HEK293 (cell line): ENCODE measurements around the gene AGAP3.

Experiments used
- CTCF ChIA-PET: fragments of 350-600 bp; formaldehyde crosslinking; extraction: SDS; loops from one replicate; lab custom pipeline; 2021; ENCODE audit warnings: antibody characterized with exemption; lab: Yijun Ruan, JAX
- POLR2A ChIA-PET: fragments of 300-600 bp; formaldehyde crosslinking; extraction: SDS; loops from one replicate; lab custom pipeline; 2020; ENCODE audit warnings: antibody characterized with exemption, inconsistent platforms; lab: Yijun Ruan, JAX
- H3K27ac ChIP-seq: fragments of 200-500 bp; sonication (Bioruptor generic); 2 replicates; pipeline ENCODE4 v1.5.1; 2014; ENCODE audit warnings: low read depth, low read length, control low read depth, inconsistent platforms; ENCODE audit errors: extremely low read depth
- H3K36me3 ChIP-seq, 2 experiments: fragments of 200-500 bp in 1 of 2; sonication (Bioruptor generic) in 1 of 2; 1 replicate in 1 of 2; 2 replicates in 1 of 2; pipeline ENCODE4 v1.5.1; 2014 to 2017; ENCODE audit warnings: inconsistent platforms in 2 of 2, low read length in 2 of 2; ENCODE audit not compliant: control insufficient read depth in 2 of 2, insufficient read depth in 1 of 2
- H3K4me1 ChIP-seq: fragments of 200-500 bp; sonication (Bioruptor generic); 2 replicates; pipeline ENCODE4 v1.5.1; 2014; ENCODE audit warnings: mild to moderate bottlenecking, low read length, inconsistent platforms; ENCODE audit not compliant: control insufficient read depth, insufficient read depth
- H3K4me3 ChIP-seq: 2 replicates; pipeline ENCODE4 v1.5.1; 2011; ENCODE audit warnings: low read depth, mild to moderate bottlenecking, control low read depth, low read length, moderate library complexity
- H3K9me3 ChIP-seq: fragments of 200-500 bp; sonication (Bioruptor generic); 2 replicates; pipeline ENCODE4 v1.5.1; 2014; ENCODE audit warnings: low read depth, low read length, inconsistent platforms; ENCODE audit not compliant: control insufficient read depth, insufficient read depth
- HOXC10 ChIP-seq: sonication (generic); formaldehyde crosslinking; IDR thresholded peaks from 2 replicates; pipeline ENCODE4 v1.8.1; 2023; ENCODE audit warnings: mild to moderate bottlenecking, missing genetic modification reagents
- OVOL3 ChIP-seq: fragments of 450-650 bp; formaldehyde crosslinking; IDR thresholded peaks from 2 replicates; pipeline ENCODE4 v1.5.1; 2016; ENCODE audit warnings: missing biosample characterization, missing genetic modification characterization
- ZNF112 ChIP-seq: fragments of 450-650 bp; formaldehyde crosslinking; IDR thresholded peaks from 2 replicates; pipeline ENCODE4 v1.5.0; 2017; ENCODE audit warnings: missing biosample characterization, missing genetic modification characterization
- ZNF146 ChIP-seq: fragments of 450-650 bp; formaldehyde crosslinking; IDR thresholded peaks from 2 replicates; pipeline ENCODE4 v1.5.1; 2016; ENCODE audit warnings: missing biosample characterization, missing genetic modification characterization
- ZNF16 ChIP-seq: fragments of 450-650 bp; formaldehyde crosslinking; IDR thresholded peaks from 2 replicates; pipeline ENCODE4 v1.5.1; 2016; ENCODE audit warnings: low read depth, missing biosample characterization, missing genetic modification characterization
- ZNF184 ChIP-seq: fragments of 450-650 bp; IDR thresholded peaks from 2 replicates; pipeline ENCODE4 v1.5.1; 2018; ENCODE audit warnings: missing biosample characterization, mild to moderate bottlenecking, missing genetic modification characterization
- ZNF354C ChIP-seq: fragments of 450-650 bp; formaldehyde crosslinking; IDR thresholded peaks from 2 replicates; pipeline ENCODE4 v1.5.1; 2016; ENCODE audit warnings: missing biosample characterization, missing genetic modification characterization, low read depth, borderline replicate concordance
- ZNF423 ChIP-seq: fragments of 450-650 bp; formaldehyde crosslinking; IDR thresholded peaks from 2 replicates; pipeline ENCODE4 v1.5.1; 2016; ENCODE audit warnings: missing biosample characterization, missing genetic modification characterization
- ZNF544 ChIP-seq: fragments of 450-650 bp; formaldehyde crosslinking; IDR thresholded peaks from 2 replicates; pipeline ENCODE4 v1.5.0; 2017; ENCODE audit warnings: missing biosample characterization, missing genetic modification characterization
- ZNF558 ChIP-seq: fragments of 450-650 bp; formaldehyde crosslinking; IDR thresholded peaks from 2 replicates; pipeline ENCODE4 v1.5.1; 2016; ENCODE audit warnings: missing biosample characterization, missing genetic modification characterization
- ZNF658 ChIP-seq: fragments of 450-650 bp; formaldehyde crosslinking; IDR thresholded peaks from 2 replicates; pipeline ENCODE4; 2016; ENCODE audit warnings: missing biosample characterization, missing genetic modification characterization
- TF ChIP-seq, protein P1 (sequence below): fragments of 450-650 bp; formaldehyde crosslinking; IDR thresholded peaks from 2 replicates; pipeline ENCODE4 v1.5.1; 2016; ENCODE audit warnings: missing biosample characterization, missing genetic modification characterization, borderline replicate concordance
- TF ChIP-seq, protein P2 (sequence below): fragments of 450-650 bp; formaldehyde crosslinking; IDR thresholded peaks from 2 replicates; pipeline ENCODE4 v1.5.1; 2016; ENCODE audit warnings: missing biosample characterization, missing genetic modification characterization
- TF ChIP-seq, protein P3 (sequence below): fragments of 450-650 bp; formaldehyde crosslinking; IDR thresholded peaks from 2 replicates; pipeline ENCODE4 v1.5.1; 2017; ENCODE audit warnings: missing biosample characterization, missing genetic modification characterization
- TF ChIP-seq, protein P4 (sequence below): fragments of 450-650 bp; formaldehyde crosslinking; IDR thresholded peaks from 2 replicates; pipeline ENCODE4 v1.5.1; 2016; ENCODE audit warnings: missing biosample characterization, missing genetic modification characterization

The AGAP3 gene

DNA sequence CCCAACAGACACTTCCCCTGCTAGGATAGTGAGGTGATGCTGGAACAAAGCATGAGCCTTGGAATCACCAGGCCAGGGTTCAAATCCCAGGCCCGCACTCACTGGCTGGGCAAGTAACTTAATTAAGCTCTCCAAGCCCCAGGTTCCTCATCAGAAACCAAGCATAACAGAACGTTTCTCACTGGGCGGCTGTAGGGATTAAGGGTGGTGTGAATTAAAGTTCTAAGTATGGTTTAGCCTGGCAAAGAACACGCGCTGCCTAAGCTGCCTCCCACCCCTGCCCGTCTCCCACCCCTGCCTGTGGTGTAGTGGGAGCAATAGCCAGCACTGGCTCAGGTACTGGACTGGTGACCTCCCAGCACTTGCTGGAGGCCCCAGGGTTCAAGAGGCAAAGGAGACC is 21.3 kb upstream of the AGAP3 start (continued):
- TF ChIP-seq, protein P1, sequence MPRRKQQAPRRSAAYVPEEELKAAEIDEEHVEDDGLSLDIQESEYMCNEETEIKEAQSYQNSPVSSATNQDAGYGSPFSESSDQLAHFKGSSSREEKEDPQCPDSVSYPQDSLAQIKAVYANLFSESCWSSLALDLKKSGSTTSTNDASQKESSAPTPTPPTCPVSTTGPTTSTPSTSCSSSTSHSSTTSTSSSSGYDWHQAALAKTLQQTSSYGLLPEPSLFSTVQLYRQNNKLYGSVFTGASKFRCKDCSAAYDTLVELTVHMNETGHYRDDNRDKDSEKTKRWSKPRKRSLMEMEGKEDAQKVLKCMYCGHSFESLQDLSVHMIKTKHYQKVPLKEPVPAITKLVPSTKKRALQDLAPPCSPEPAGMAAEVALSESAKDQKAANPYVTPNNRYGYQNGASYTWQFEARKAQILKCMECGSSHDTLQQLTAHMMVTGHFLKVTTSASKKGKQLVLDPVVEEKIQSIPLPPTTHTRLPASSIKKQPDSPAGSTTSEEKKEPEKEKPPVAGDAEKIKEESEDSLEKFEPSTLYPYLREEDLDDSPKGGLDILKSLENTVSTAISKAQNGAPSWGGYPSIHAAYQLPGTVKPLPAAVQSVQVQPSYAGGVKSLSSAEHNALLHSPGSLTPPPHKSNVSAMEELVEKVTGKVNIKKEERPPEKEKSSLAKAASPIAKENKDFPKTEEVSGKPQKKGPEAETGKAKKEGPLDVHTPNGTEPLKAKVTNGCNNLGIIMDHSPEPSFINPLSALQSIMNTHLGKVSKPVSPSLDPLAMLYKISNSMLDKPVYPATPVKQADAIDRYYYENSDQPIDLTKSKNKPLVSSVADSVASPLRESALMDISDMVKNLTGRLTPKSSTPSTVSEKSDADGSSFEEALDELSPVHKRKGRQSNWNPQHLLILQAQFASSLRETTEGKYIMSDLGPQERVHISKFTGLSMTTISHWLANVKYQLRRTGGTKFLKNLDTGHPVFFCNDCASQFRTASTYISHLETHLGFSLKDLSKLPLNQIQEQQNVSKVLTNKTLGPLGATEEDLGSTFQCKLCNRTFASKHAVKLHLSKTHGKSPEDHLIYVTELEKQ (tag by site-specific recombination) = no peak
- TF ChIP-seq, protein P2, sequence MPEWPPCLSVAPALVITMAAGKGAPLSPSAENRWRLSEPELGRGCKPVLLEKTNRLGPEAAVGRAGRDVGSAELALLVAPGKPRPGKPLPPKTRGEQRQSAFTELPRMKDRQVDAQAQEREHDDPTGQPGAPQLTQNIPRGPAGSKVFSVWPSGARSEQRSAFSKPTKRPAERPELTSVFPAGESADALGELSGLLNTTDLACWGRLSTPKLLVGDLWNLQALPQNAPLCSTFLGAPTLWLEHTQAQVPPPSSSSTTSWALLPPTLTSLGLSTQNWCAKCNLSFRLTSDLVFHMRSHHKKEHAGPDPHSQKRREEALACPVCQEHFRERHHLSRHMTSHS (tag by site-specific recombination) = no peak
- TF ChIP-seq ZNF544 (tag by site-specific recombination) (no peak), ZNF146 (no peak), ZNF184 (tag by site-specific recombination) (no peak), OVOL3 (tag by site-specific recombination) (no peak)
- TF ChIP-seq, protein P3, sequence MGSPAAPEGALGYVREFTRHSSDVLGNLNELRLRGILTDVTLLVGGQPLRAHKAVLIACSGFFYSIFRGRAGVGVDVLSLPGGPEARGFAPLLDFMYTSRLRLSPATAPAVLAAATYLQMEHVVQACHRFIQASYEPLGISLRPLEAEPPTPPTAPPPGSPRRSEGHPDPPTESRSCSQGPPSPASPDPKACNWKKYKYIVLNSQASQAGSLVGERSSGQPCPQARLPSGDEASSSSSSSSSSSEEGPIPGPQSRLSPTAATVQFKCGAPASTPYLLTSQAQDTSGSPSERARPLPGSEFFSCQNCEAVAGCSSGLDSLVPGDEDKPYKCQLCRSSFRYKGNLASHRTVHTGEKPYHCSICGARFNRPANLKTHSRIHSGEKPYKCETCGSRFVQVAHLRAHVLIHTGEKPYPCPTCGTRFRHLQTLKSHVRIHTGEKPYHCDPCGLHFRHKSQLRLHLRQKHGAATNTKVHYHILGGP (tag by site-specific recombination) = no peak

- H3K27ac ChIP-seq = no peak overlapping the region
- POLR2A ChIA-PET = interaction anchor here (1.1 to 1.9 kb wide), 3 partner anchors 10 to 18 kb away, joined by 3 to 7 read pairs (median 6); partner anchors contain the start of genes FASTK and TMUB1
- no peak for TF ChIP-seq HOXC10 (CRISPR knock-in tag)
- TF ChIP-seq ZNF112 = no peak
- TF ChIP-seq, protein P4, sequence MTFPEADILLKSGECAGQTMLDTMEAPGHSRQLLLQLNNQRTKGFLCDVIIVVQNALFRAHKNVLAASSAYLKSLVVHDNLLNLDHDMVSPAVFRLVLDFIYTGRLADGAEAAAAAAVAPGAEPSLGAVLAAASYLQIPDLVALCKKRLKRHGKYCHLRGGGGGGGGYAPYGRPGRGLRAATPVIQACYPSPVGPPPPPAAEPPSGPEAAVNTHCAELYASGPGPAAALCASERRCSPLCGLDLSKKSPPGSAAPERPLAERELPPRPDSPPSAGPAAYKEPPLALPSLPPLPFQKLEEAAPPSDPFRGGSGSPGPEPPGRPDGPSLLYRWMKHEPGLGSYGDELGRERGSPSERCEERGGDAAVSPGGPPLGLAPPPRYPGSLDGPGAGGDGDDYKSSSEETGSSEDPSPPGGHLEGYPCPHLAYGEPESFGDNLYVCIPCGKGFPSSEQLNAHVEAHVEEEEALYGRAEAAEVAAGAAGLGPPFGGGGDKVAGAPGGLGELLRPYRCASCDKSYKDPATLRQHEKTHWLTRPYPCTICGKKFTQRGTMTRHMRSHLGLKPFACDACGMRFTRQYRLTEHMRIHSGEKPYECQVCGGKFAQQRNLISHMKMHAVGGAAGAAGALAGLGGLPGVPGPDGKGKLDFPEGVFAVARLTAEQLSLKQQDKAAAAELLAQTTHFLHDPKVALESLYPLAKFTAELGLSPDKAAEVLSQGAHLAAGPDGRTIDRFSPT (tag by site-specific recombination) = no peak
- TF ChIP-seq ZNF558 (tag by site-specific recombination) = no peak
- TF ChIP-seq ZNF16 (tag by site-specific recombination) = no peak
- no peak for TF ChIP-seq ZNF354C (tag by site-specific recombination)
- TF ChIP-seq ZNF658 (tag by site-specific recombination) = no peak
- TF ChIP-seq ZNF423 (tag by site-specific recombination) = no peak
- no peaks in the 10 kb centered on the region for H3K4me1 ChIP-seq
- CTCF ChIA-PET = interaction anchor here (0.6 kb wide), 1 partner anchor 20 kb away, joined by 3 read pairs; no protein-coding TSS in a partner anchor
- H3K9me3 ChIP-seq = no peaks in the 10 kb centered on the region
- H3K4me3 ChIP-seq = no peak overlapping the region
- peaks cover 3 to 80% of the 10 kb centered on the region in 2 experiments for H3K36me3 ChIP-seq
Observed at GRCh38 chr7:151065516-151065915, 20.8 kb upstream of the AGAP3 start.
